Neural cell (in vitro differentiated cells): ENCODE measurements around the gene CD300LB.

Source experiments
- CTCF ChIP-seq: fragments of 450-650 bp; IDR thresholded peaks from 2 replicates; pipeline ENCODE4 v1.5.1; 2014; ENCODE audit warnings: antibody characterized with exemption, mild to moderate bottlenecking, moderate library complexity; ENCODE audit not compliant: poor library complexity, severe bottlenecking
- EZH2 ChIP-seq: fragments of 200-600, 300-800 bp; shearing (Covaris generic), sonication (generic); IDR thresholded peaks from 2 replicates; pipeline ENCODE4 v1.6.1; 2014; ENCODE audit warnings: antibody characterized with exemption, low read length, borderline replicate concordance, mild to moderate bottlenecking; ENCODE audit not compliant: insufficient read depth, poor library complexity, severe bottlenecking
- MXI1 ChIP-seq: fragments of 450-650 bp; conservative IDR thresholded peaks from 2 replicates; pipeline ENCODE4 v1.6.1; 2014; ENCODE audit warnings: antibody characterized with exemption, mild to moderate bottlenecking; ENCODE audit not compliant: poor library complexity, severe bottlenecking
- POLR2AphosphoS5 ChIP-seq: IDR thresholded peaks from 2 replicates; pipeline ENCODE4 v1.6.1; 2012
- RAD21 ChIP-seq: fragments of 450-650 bp; conservative IDR thresholded peaks from 2 replicates; pipeline ENCODE4 v1.6.1; 2014; ENCODE audit warnings: antibody characterized with exemption, mild to moderate bottlenecking, moderate library complexity
- TAF1 ChIP-seq: IDR thresholded peaks from 2 replicates; pipeline ENCODE4 v1.6.1; 2012; ENCODE audit warnings: low read depth

DNA sequence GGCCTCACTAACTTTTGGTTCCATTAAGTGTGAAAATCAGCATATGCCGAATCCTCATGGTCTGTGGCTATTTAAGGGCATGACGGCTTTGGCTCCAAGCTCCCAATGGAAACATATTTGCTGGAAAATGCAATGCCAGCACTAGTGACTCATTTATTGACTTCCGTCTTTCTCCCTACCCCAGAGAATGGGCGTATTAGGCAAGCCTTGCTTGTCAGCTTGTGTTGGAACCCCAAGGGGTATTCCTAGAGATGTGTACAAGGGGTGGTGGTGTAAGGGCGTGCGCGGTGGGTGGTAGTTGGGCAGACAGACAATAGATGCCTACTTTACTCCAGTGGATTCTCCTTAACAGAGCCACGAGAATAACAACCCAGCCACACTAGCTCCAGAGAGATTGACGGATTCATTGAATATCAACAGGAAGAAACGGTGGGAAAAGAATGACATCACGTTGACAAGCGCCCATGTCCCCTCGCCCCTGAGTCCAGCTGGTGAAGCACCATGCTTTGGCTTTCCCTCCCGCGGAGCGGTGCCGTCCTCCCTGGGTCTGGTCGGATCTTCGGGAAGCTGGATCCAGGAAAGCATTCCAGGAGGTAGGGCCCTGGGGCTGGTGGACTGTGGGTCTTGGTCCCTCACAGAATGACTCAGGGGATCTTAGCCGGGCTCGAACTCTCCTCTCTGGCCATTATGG is 10.3 kb downstream of the CD300LB start:
- TF ChIP-seq CTCF, result no peak
- no peak for TF ChIP-seq POLR2AphosphoS5
- no peak for TF ChIP-seq EZH2
- no peak for TF ChIP-seq TAF1
- no peak for TF ChIP-seq MXI1
- no peak for TF ChIP-seq RAD21
